Prostate gland (tissue), 1 donor: Measurements from ENCODE around the gene NT5DC1.

ENCODE experiments used
- POLR2A ChIP-seq: fragments of 450-650 bp; IDR thresholded peaks from one replicate; pipeline ENCODE4 v1.6.1; 2016; ENCODE audit warnings: antibody characterized with exemption, mild to moderate bottlenecking
- POLR2AphosphoS5 ChIP-seq: sonication (generic); formaldehyde crosslinking; IDR thresholded peaks from one replicate; pipeline ENCODE4 v1.6.1; 2017; ENCODE audit warnings: antibody characterized with exemption

DNA sequence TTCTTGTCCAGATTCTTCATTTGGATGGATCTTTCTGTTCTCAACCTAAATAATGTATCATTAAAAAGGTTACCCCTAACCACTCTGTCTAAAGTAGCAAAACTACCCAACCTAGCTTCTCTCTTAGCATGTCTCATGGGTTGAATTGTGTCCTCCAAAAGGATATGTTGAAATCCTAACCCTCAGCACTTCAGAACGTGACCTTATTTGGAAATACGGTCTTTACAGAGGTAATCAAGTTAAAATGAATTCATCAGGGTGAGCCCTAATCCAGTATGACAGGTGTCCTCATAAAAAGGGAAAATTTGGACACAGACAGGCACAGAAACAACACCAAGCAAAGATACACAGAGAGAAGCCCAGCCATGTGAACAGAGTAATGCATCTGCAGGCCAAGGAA, 33.9 kb upstream of the NT5DC1 start:
- TF ChIP-seq POLR2AphosphoS5: no peak
- TF ChIP-seq POLR2A: no peak
